GM18907 (cell line): ENCODE data around the gene DNAAF6.
A peak's percentile ranks its signal among the peaks of the same experiment; 100 is the strongest.
"Not testable (repeated sequence)": the region's sequence is repeated elsewhere in the genome, so short reads cannot be mapped to it uniquely, and the experiment has no call there.

ENCODE experiments used
- ATAC-seq: cut with Tn5 transposase; IDR thresholded peaks from one replicate; pipeline ENCODE4 v1.9.1; 2021; ENCODE audit warnings: mild to moderate bottlenecking, moderate library complexity; ENCODE audit not compliant: unreplicated experiment

The DNAAF6 gene

GRCh38 chrX:107205770-107206696, at the start of gene DNAAF6, which contains the start of gene NUP62CL:
DNAAF6 (plus strand) TSS chrX:107206611; CDS start chrX:107212876, 6,265 bp downstream.
NUP62CL (minus strand) TSS chrX:107206433; CDS start chrX:107175146, 31,287 bp downstream.
- ATAC-seq, result peak; percentile 98

GRCh38 chrX:107157618-107158017, 48.8 kb upstream of the DNAAF6 start:
- not testable (repeated sequence) for ATAC-seq

- no peak for ATAC-seq
Observed at GRCh38 chrX:107167163-107167921, 39.1 kb upstream of the DNAAF6 start.

GRCh38 chrX:107168257-107168656, 38.2 kb upstream of the DNAAF6 start:
- ATAC-seq, result no peak

GRCh38 chrX:107168712-107169111, 37.7 kb upstream of the DNAAF6 start:
- ATAC-seq, result no peak

- no peak for ATAC-seq
Observed at GRCh38 chrX:107171369-107172102, 34.9 kb upstream of the DNAAF6 start.

- ATAC-seq, result no peak
Observed at GRCh38 chrX:107197319-107197718, 9.1 kb upstream of the DNAAF6 start.

GRCh38 chrX:107198074-107198473, 8.3 kb upstream of the DNAAF6 start:
- not testable (repeated sequence) for ATAC-seq

- ATAC-seq, result no peak
Observed at GRCh38 chrX:107199491-107199890, 6.9 kb upstream of the DNAAF6 start.

- no peak for ATAC-seq
Observed at GRCh38 chrX:107204068-107204605, 2.3 kb upstream of the DNAAF6 start.

GRCh38 chrX:107206697-107207065, 270 bp downstream of the DNAAF6 start:
- no peak for ATAC-seq

GRCh38 chrX:107207089-107207488, 678 bp downstream of the DNAAF6 start:
- ATAC-seq, result no peak

GRCh38 chrX:107207943-107208342, 1.5 kb downstream of the DNAAF6 start:
- ATAC-seq, result no peak

GRCh38 chrX:107213477-107213876, 7.1 kb downstream of the DNAAF6 start:
- no peak for ATAC-seq

- no peak for ATAC-seq
Observed at GRCh38 chrX:107226757-107227156, 20.3 kb downstream of the DNAAF6 start.

- ATAC-seq, result no peak
Observed at GRCh38 chrX:107227780-107228485, 21.5 kb downstream of the DNAAF6 start.

- ATAC-seq, result no peak
Observed at GRCh38 chrX:107228486-107228819, 22.0 kb downstream of the DNAAF6 start.

GRCh38 chrX:107272431-107272921, 66.1 kb downstream of the DNAAF6 start:
- ATAC-seq, result no peak

- ATAC-seq, result no peak
Observed at GRCh38 chrX:107273795-107274194, 67.4 kb downstream of the DNAAF6 start.

- no peak for ATAC-seq
Observed at GRCh38 chrX:107288676-107289075, 82.3 kb downstream of the DNAAF6 start.
